Neuronal stem cell (in vitro differentiated cells): ENCODE results near the gene SCNM1.

Experiments used
- DNase-seq: peaks from one replicate; pipeline ENCODE4 v3.0.0-alpha.2; 2013; ENCODE audit warnings: low spot score
- H2AFZ ChIP-seq: one replicate; pipeline ENCODE4 v1.6.1; 2013; ENCODE audit warnings: mild to moderate bottlenecking, low read length, inconsistent platforms
- H2AK5ac ChIP-seq: 2 replicates; pipeline ENCODE4 v1.6.1; 2013; ENCODE audit warnings: low read depth, mild to moderate bottlenecking, inconsistent platforms, low read length, moderate library complexity, mixed read lengths
- H2BK120ac ChIP-seq: 2 replicates; pipeline ENCODE4 v1.6.1; 2013; ENCODE audit warnings: low read depth, mild to moderate bottlenecking, inconsistent platforms, low read length, moderate library complexity, mixed read lengths
- H2BK12ac ChIP-seq: one replicate; pipeline ENCODE4 v1.6.1; 2013; ENCODE audit warnings: low read length, inconsistent platforms
- H2BK15ac ChIP-seq: 2 replicates; pipeline ENCODE4 v1.6.1; 2013; ENCODE audit warnings: mild to moderate bottlenecking, low read length, inconsistent platforms, mixed read lengths
- H2BK5ac ChIP-seq: one replicate; pipeline ENCODE4 v1.6.1; 2013; ENCODE audit warnings: inconsistent platforms, mild to moderate bottlenecking, low read length, moderate library complexity
- H3K14ac ChIP-seq: one replicate; pipeline ENCODE4 v1.6.1; 2013; ENCODE audit warnings: low read length, inconsistent platforms
- H3K18ac ChIP-seq: 2 replicates; pipeline ENCODE4 v1.6.1; 2013; ENCODE audit warnings: low read length, inconsistent platforms
- H3K23ac ChIP-seq: 2 replicates; pipeline ENCODE4 v1.6.1; 2013; ENCODE audit warnings: low read depth, mild to moderate bottlenecking, mixed read lengths, low read length, inconsistent platforms; ENCODE audit not compliant: poor library complexity
- H3K27ac ChIP-seq: replicated peaks from 3 replicates; pipeline ENCODE4 v1.5.1; 2013; ENCODE audit warnings: low read length, inconsistent platforms
- H3K27me3 ChIP-seq, 3 experiments: 2 replicates each; pipeline ENCODE4 v1.6.1; 2013; ENCODE audit warnings: low read length in 3 of 3, mild to moderate bottlenecking in 2 of 3, inconsistent platforms in 1 of 3, low read depth in 1 of 3, mixed read lengths in 1 of 3, moderate library complexity in 1 of 3; ENCODE audit not compliant: control insufficient read depth in 3 of 3, insufficient read depth in 3 of 3
- H3K36me3 ChIP-seq, 2 donors: replicated peaks in 1 of 2; 2 replicates each; pipeline ENCODE4 v1.6.1; 2013; ENCODE audit warnings: low read length in 2 of 2; ENCODE audit not compliant: control insufficient read depth in 2 of 2, insufficient read depth in 2 of 2
- H3K4ac ChIP-seq: 2 replicates; pipeline ENCODE4 v1.6.1; 2013; ENCODE audit warnings: inconsistent platforms, mild to moderate bottlenecking, low read length, moderate library complexity
- H3K4me1 ChIP-seq, 2 donors: 1 replicate in 1 of 2; 2 replicates in 1 of 2; pipeline ENCODE4 v1.6.1; 2013; ENCODE audit warnings: low read length in 2 of 2, low read depth in 1 of 2; ENCODE audit not compliant: control insufficient read depth in 2 of 2, insufficient read depth in 1 of 2
- H3K4me2 ChIP-seq: one replicate; pipeline ENCODE4 v1.6.1; 2013; ENCODE audit warnings: mild to moderate bottlenecking, low read length, inconsistent platforms; ENCODE audit not compliant: insufficient read depth, poor library complexity, severe bottlenecking
- H3K4me3 ChIP-seq, 2 donors: 2 replicates each; pipeline ENCODE4 v1.5.1; 2013; ENCODE audit warnings: low read length in 2 of 2, mild to moderate bottlenecking in 2 of 2, inconsistent platforms in 1 of 2, moderate library complexity in 1 of 2
- H3K79me1 ChIP-seq: one replicate; pipeline ENCODE4 v1.6.1; 2013; ENCODE audit warnings: low read depth, mild to moderate bottlenecking, inconsistent platforms, low read length, moderate library complexity
- H3K9ac ChIP-seq: one replicate; pipeline ENCODE4 v1.6.1; 2013; ENCODE audit warnings: mild to moderate bottlenecking, low read depth, low read length, inconsistent platforms; ENCODE audit not compliant: poor library complexity
- H3K9me3 ChIP-seq, 2 donors: replicated peaks in 1 of 2; 2 replicates each; pipeline versions ENCODE3 to v1.6.1; 2013; ENCODE audit warnings: low read length in 2 of 2, mild to moderate bottlenecking in 2 of 2, inconsistent platforms in 1 of 2, low read depth in 1 of 2, mixed read lengths in 1 of 2, moderate library complexity in 1 of 2; ENCODE audit not compliant: control insufficient read depth in 2 of 2, insufficient read depth in 1 of 2
- H4K8ac ChIP-seq: one replicate; pipeline ENCODE4 v1.6.1; 2013; ENCODE audit warnings: low read depth, mild to moderate bottlenecking, inconsistent platforms, low read length, moderate library complexity
- H4K91ac ChIP-seq: one replicate; pipeline ENCODE4 v1.6.1; 2013; ENCODE audit warnings: low read length, low read depth, mild to moderate bottlenecking, inconsistent platforms; ENCODE audit not compliant: poor library complexity
- WGBS, 2 donors: extraction: QIAGEN DNeasy Blood & Tissue Kit; methylation state at CpG; one replicate each; pipeline ENCODE4 v1.1.7; 2013; ENCODE audit warnings: missing lambda C conversion rate in 2 of 2, mixed read lengths in 1 of 2; ENCODE audit not compliant: insufficient read length in 2 of 2, insufficient replicate concordance in 1 of 2; ENCODE audit errors: extremely low coverage in 2 of 2; 5-methylcytosine and 5-hydroxymethylcytosine counted together

The SCNM1 gene

GRCh38 chr1:151133018-151133806 is 32.7 kb upstream of the SCNM1 start:
- Histone ChIP-seq H2BK12ac (peak overlapping the region; percentile 46), H3K27ac (no peak overlapping the region)
- WGBS, 2 donors: no CpG with 5 or more reads among the region's 65 CpGs

GRCh38 chr1:151134396-151134795 is 31.5 kb upstream of the SCNM1 start:
- DNase-seq: no peak

More at GRCh38 chr1:151133018-151133806, 32.7 kb upstream of the SCNM1 start:
- peak overlapping the region; percentile 26 for H4K8ac ChIP-seq
- peak overlapping the region; percentile 54 for H3K9ac ChIP-seq
- H2BK5ac ChIP-seq: no peak overlapping the region
- DNase-seq: no peak
- H2BK15ac ChIP-seq: peak overlapping the region; percentile 8
- peak overlapping the region; percentile 53 for H3K23ac ChIP-seq
- no peak overlapping the region for H2BK120ac ChIP-seq
- H2AK5ac ChIP-seq: peak overlapping the region; percentile 82
- H3K27me3 ChIP-seq: peaks cover 0 to 27% (median 5%) of the 10 kb centered on the region in 3 experiments
- peaks cover 1% of the 10 kb centered on the region for H3K79me1 ChIP-seq
- peaks cover 0 to 8% of the 10 kb centered on the region in 2 donors for H3K4me1 ChIP-seq
- peak overlapping the region; percentile 89 for H3K18ac ChIP-seq
- peak overlapping the region; percentile 86 for H3K4me2 ChIP-seq
- peaks cover 35 to 60% of the 10 kb centered on the region in 2 donors for H3K36me3 ChIP-seq
- no peak overlapping the region for H4K91ac ChIP-seq
- no peaks in the 10 kb centered on the region for H3K9me3 ChIP-seq
- no peak overlapping the region for H2AFZ ChIP-seq
- no peak overlapping the region for H3K4ac ChIP-seq
- peak overlapping the region; percentile 42 for H3K14ac ChIP-seq
- H3K4me3 ChIP-seq: peak overlapping the region in 1 of 2 donors; percentile 59

DNA sequence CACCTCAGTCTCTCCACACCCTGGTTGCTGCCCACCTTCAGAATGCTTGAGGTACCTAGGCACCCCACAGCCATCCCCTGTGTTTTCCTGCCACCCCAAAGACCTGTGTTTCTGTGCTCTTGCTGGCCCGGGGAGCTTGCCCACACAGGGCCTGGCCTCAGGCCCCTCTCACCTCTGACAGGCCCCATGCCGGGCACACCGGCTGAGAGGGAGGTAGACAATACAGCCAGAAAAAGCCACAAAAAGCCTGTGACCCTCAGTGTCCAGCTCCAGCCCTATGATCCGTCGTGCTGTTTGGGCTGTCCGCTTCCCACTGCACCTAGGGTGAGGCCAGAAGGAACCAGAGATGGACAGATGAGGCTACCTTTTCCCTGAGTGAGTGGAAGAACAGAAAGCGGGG is 31.0 kb upstream of the SCNM1 start:
- H2AK5ac ChIP-seq: no peak overlapping the region

More at GRCh38 chr1:151134396-151134795, 31.5 kb upstream of the SCNM1 start:
- no CpG with 5 or more reads among the region's 3 CpGs for WGBS, 2 donors
- H2BK12ac ChIP-seq: no peak overlapping the region
- H3K9ac ChIP-seq: no peak overlapping the region
- no peak overlapping the region for H3K4me2 ChIP-seq
- H2BK15ac ChIP-seq: no peak overlapping the region
- no peak overlapping the region for H2BK5ac ChIP-seq
- peaks cover 36 to 69% of the 10 kb centered on the region in 2 donors for H3K36me3 ChIP-seq
- H4K8ac ChIP-seq: no peak overlapping the region
- no peak overlapping the region for H3K23ac ChIP-seq
- no peaks in the 10 kb centered on the region for H3K9me3 ChIP-seq
- peaks cover 0 to 27% (median 5%) of the 10 kb centered on the region in 3 experiments for H3K27me3 ChIP-seq
- no peak overlapping the region for H3K4ac ChIP-seq
- H3K18ac ChIP-seq: no peak overlapping the region
- H3K27ac ChIP-seq: no peak overlapping the region
- no peak overlapping the region for H3K14ac ChIP-seq
- no peak overlapping the region for H3K4me3 ChIP-seq
- no peak overlapping the region for H2AK5ac ChIP-seq
- H3K4me1 ChIP-seq: peaks cover 0 to 8% of the 10 kb centered on the region in 2 donors
- no peak overlapping the region for H4K91ac ChIP-seq
- no peak overlapping the region for H2AFZ ChIP-seq
- peaks cover 1% of the 10 kb centered on the region for H3K79me1 ChIP-seq
- no peak overlapping the region for H2BK120ac ChIP-seq

More for the DNA sequence above, 31.0 kb upstream of the SCNM1 start:
- Histone ChIP-seq H3K79me1 (peaks cover 1% of the 10 kb centered on the region), H3K36me3 (peaks cover 40 to 75% of the 10 kb centered on the region in 2 donors), H4K91ac (no peak overlapping the region), H2BK5ac (no peak overlapping the region), H3K27ac (no peak overlapping the region), H3K4ac (no peak overlapping the region), H3K23ac (no peak overlapping the region), H4K8ac (no peak overlapping the region), H3K14ac (no peak overlapping the region), H3K4me1 (peaks cover 0 to 8% of the 10 kb centered on the region in 2 donors), H3K4me2 (no peak overlapping the region), H3K18ac (no peak overlapping the region), H3K9me3 (no peaks in the 10 kb centered on the region), H3K4me3 (no peak overlapping the region), H2BK120ac (no peak overlapping the region), H2BK12ac (no peak overlapping the region), H3K9ac (no peak overlapping the region), H3K27me3 (peaks cover 0 to 27% (median 5%) of the 10 kb centered on the region in 3 experiments), H2BK15ac (no peak overlapping the region), H2AFZ (no peak overlapping the region)
- whole genome bisulfite sequencing, 2 donors: no CpG with 5 or more reads among the region's 7 CpGs
- no peak for DNase-seq
